Panc1 (cell line): ENCODE results near the gene ADAM23. TPM values are rescaled to one million over a fixed set of nuclear protein-coding genes. Genes with fewer than 3 reads are reported as not detected.

Experiments
- ATAC-seq: fragments of 200-7000 bp; cut with Tn5 transposase; 2 replicates; pipeline ENCODE4 v1.9.1; 2020; ENCODE audit warnings: mild to moderate bottlenecking, moderate library complexity
- BruUV-seq: library from RNA; stranded (reverse); fragments of 400-500 nt; replicated peaks from 2 replicates; lab custom pipeline; 2021; lab: Mats Ljungman, UMichigan
- CTCF ChIA-PET: fragments of 300-600 bp; sonication (Branson Sonifier 250); formaldehyde crosslinking; loops from one replicate; lab custom pipeline; 2022; ENCODE audit warnings: antibody characterized with exemption; lab: Charles Lee
- POLR2A ChIA-PET: fragments of 300-600 bp; sonication (Branson Sonifier 250); formaldehyde crosslinking; loops from one replicate; lab custom pipeline; 2022; ENCODE audit warnings: antibody characterized with exemption; lab: Charles Lee
- DNase-seq: peaks from one replicate; pipeline ENCODE4 v3.0.0-alpha.2; 2010; ENCODE audit warnings: low read depth, low spot score
- H3K27ac ChIP-seq: 2 replicates; pipeline ENCODE4 v1.5.1; 2011; ENCODE audit warnings: mild to moderate bottlenecking, low read length, inconsistent platforms
- H3K27me3 ChIP-seq: fragments of 200-500 bp; sonication (Bioruptor generic); 2 replicates; pipeline ENCODE4 v1.6.0; 2014; ENCODE audit warnings: low read length, inconsistent platforms; ENCODE audit not compliant: control insufficient read depth, insufficient read depth
- H3K36me3 ChIP-seq: fragments of 200-500 bp; sonication (Bioruptor generic); 2 replicates; pipeline ENCODE4 v1.5.1; 2014; ENCODE audit warnings: inconsistent platforms, mild to moderate bottlenecking, low read length, moderate library complexity; ENCODE audit not compliant: control insufficient read depth, insufficient read depth
- H3K4me1 ChIP-seq: 2 replicates; pipeline ENCODE4 v1.5.1; 2011; ENCODE audit warnings: inconsistent platforms, mild to moderate bottlenecking, low read length, moderate library complexity; ENCODE audit not compliant: control insufficient read depth, insufficient read depth
- H3K4me3 ChIP-seq, 2 experiments: 2 replicates each; pipeline ENCODE4 v1.5.1; 2011 to 2012; ENCODE audit warnings: low read depth in 2 of 2, low read length in 2 of 2, mild to moderate bottlenecking in 2 of 2, inconsistent platforms in 1 of 2, moderate library complexity in 1 of 2
- H3K9me3 ChIP-seq: fragments of 200-500 bp; sonication (Bioruptor generic); 2 replicates; pipeline ENCODE4 v1.5.1; 2014; ENCODE audit warnings: low read depth, mild to moderate bottlenecking, inconsistent platforms, low read length, moderate library complexity; ENCODE audit not compliant: control insufficient read depth, insufficient read depth
- CTCF ChIP-seq: fragments of 450-650 bp; IDR thresholded peaks from 2 replicates; pipeline ENCODE4 v1.5.1; 2017; ENCODE audit warnings: mild to moderate bottlenecking
- POLR2AphosphoS5 ChIP-seq: IDR thresholded peaks from 2 replicates; pipeline ENCODE4 v1.6.1; 2012; ENCODE audit warnings: mild to moderate bottlenecking, low read depth, low read length, moderate library complexity
- SIN3A ChIP-seq: IDR thresholded peaks from 2 replicates; pipeline ENCODE4 v1.6.1; 2012; ENCODE audit warnings: low read depth, mild to moderate bottlenecking, low read length, moderate library complexity, borderline replicate concordance; ENCODE audit not compliant: insufficient read depth
- TCF7L2 ChIP-seq: IDR thresholded peaks from 2 replicates; pipeline ENCODE4 v1.6.1; 2011; ENCODE audit warnings: mild to moderate bottlenecking, low read depth, low read length, inconsistent platforms
- in situ Hi-C: cut with HindIII; loops from 2 replicates; pipeline ENCODE4 v1.10.0; 2016; ENCODE audit warnings: low sequenced_read_pairs, low pct_unique_long_range_greater_than_20kb
- intact Hi-C: fragments of 100-400 bp; cut with micrococcal nuclease; formaldehyde crosslinking; loops from one replicate; pipeline ENCODE4 v1.10.0; 2022; ENCODE audit not compliant: unreplicated experiment
- total RNA-seq: library from RNA; stranded (reverse); gene quantifications from one replicate; pipeline ENCODE4 v1.2.1, GENCODE V29; 2021; ENCODE audit not compliant: unreplicated experiment
- TF ChIP-seq, protein P1 (sequence below), 2 experiments: IDR thresholded peaks; 2 replicates each; pipeline ENCODE4 v1.6.1; 2011 to 2012; ENCODE audit warnings: low read depth in 2 of 2, control low read depth in 1 of 2, low read length in 1 of 2, mild to moderate bottlenecking in 1 of 2, moderate library complexity in 1 of 2; ENCODE audit not compliant: insufficient read depth in 1 of 2

Gene ADAM23
- total RNA-seq, 1 experiment from 2014 or later = 0.18 TPM

DNA sequence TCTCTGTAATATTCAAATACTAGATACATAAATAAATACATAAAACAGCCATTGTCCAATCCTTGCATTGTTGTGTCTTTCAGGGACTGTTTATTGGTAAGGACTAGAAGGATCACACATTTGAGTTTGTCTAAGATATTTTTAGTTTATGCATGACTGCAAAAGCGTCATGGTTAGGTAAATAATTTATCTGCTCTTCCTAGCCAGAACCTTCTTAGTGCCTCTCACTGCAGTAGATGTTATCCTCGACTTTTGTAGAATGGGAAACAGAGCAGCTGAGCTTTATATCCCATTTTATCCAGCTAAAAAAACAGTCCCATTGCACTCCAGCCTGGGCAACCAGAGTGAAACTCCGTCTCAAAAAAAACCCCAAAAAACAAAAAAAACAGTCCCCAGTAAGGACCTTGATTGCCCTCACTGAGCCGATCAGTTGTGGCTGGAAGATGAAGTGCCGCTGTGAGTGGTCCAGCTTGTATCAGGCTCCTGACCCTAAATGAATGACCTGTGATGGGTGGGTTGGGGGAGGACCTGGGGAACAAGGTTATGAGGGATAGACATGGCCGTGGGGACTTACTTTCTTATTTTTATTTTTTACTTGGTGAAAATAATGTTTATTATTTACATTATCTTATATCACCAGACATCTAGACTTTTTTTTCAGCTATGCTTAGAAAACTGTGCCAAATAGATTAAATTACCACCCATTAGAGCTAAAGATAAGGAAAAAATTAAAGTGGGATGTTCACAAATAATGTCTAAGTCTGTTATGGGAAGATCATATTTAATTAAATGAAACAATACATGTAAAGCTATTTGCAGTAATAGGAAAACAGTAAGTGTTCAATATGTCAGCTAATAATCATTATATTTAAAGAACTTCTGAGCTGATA lies 10.9 kb upstream of the ADAM23 start:
- H3K36me3 ChIP-seq = no peaks in the 10 kb centered on the region
- CTCF ChIA-PET = no interaction called here
- peaks cover 6% of the 10 kb centered on the region for H3K27me3 ChIP-seq
- no peaks in the 10 kb centered on the region for H3K9me3 ChIP-seq
- ATAC-seq (no peak), DNase-seq (no peak)
- POLR2A ChIA-PET = no interaction called here
- no TSS peak for BruUV-seq
- in situ Hi-C loops = no loop called here
- TF ChIP-seq TCF7L2 = no peak
- TF ChIP-seq SIN3A = no peak
- no peak for TF ChIP-seq CTCF
- TF ChIP-seq, protein P1, sequence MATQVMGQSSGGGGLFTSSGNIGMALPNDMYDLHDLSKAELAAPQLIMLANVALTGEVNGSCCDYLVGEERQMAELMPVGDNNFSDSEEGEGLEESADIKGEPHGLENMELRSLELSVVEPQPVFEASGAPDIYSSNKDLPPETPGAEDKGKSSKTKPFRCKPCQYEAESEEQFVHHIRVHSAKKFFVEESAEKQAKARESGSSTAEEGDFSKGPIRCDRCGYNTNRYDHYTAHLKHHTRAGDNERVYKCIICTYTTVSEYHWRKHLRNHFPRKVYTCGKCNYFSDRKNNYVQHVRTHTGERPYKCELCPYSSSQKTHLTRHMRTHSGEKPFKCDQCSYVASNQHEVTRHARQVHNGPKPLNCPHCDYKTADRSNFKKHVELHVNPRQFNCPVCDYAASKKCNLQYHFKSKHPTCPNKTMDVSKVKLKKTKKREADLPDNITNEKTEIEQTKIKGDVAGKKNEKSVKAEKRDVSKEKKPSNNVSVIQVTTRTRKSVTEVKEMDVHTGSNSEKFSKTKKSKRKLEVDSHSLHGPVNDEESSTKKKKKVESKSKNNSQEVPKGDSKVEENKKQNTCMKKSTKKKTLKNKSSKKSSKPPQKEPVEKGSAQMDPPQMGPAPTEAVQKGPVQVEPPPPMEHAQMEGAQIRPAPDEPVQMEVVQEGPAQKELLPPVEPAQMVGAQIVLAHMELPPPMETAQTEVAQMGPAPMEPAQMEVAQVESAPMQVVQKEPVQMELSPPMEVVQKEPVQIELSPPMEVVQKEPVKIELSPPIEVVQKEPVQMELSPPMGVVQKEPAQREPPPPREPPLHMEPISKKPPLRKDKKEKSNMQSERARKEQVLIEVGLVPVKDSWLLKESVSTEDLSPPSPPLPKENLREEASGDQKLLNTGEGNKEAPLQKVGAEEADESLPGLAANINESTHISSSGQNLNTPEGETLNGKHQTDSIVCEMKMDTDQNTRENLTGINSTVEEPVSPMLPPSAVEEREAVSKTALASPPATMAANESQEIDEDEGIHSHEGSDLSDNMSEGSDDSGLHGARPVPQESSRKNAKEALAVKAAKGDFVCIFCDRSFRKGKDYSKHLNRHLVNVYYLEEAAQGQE (IDR thresholded peaks at IDR 0.05; ENCODE audit: insufficient read depth in 1 of 2, low read depth in 2 of 2, low read length in 1 of 2) = no peak
- no peak for TF ChIP-seq POLR2AphosphoS5
- intact Hi-C loops = no loop called here
- H3K27ac ChIP-seq = no peak overlapping the region
- no peak overlapping the region for H3K4me3 ChIP-seq
- H3K4me1 ChIP-seq = no peaks in the 10 kb centered on the region

DNA sequence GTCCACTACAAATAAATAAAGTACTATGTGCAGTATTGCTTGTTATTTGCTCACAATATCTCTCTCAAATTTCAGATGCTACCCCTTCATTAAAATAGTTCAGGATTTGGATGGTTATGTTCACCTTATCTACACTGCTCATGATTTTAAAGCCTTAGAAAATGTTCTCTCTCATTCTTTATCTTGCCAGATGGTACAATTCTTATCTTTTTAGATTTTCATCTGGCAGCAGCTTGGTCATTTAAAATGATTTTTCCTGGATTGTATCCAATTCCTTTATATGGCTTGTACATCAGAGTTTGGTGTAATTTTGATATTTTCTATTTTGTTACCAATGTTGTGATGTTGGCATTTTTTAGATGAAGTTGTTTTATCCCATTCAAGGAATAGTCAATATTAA lies 10.1 kb upstream of the ADAM23 start:
- ChIA-PET POLR2A (no interaction called here), CTCF (no interaction called here)
- Histone ChIP-seq H3K27me3 (peaks cover 6% of the 10 kb centered on the region), H3K27ac (no peak overlapping the region), H3K9me3 (no peaks in the 10 kb centered on the region), H3K36me3 (no peaks in the 10 kb centered on the region), H3K4me3 (no peak overlapping the region), H3K4me1 (no peaks in the 10 kb centered on the region)
- BruUV-seq = no TSS peak
- DNase-seq (no peak), ATAC-seq (no peak)
- in situ Hi-C loops (no loop called here), intact Hi-C loops (no loop called here)
- no peak for TF ChIP-seq POLR2AphosphoS5
- TF ChIP-seq, protein P1 (IDR thresholded peaks at IDR 0.05; ENCODE audit: insufficient read depth in 1 of 2, low read depth in 2 of 2, low read length in 1 of 2) = no peak
